Fibroblast of lung (primary cell): ENCODE data around the gene PGGHG.

Source experiments
- EZH2 ChIP-seq: IDR thresholded peaks from 2 replicates; pipeline ENCODE4 v1.5.1; 2012; ENCODE audit warnings: low read length, control low read depth, mild to moderate bottlenecking; ENCODE audit errors: missing control alignments
- TF ChIP-seq, protein P1 (sequence below), 2 donors: IDR thresholded peaks in 1 of 2; conservative IDR thresholded peaks in 1 of 2; 1 replicate in 1 of 2; 2 replicates in 1 of 2; pipeline ENCODE4 v1.5.1; 2011 to 2012; ENCODE audit warnings: low read length in 2 of 2, control low read depth in 1 of 2, inconsistent platforms in 1 of 2, low read depth in 1 of 2, mild to moderate bottlenecking in 1 of 2

DNA sequence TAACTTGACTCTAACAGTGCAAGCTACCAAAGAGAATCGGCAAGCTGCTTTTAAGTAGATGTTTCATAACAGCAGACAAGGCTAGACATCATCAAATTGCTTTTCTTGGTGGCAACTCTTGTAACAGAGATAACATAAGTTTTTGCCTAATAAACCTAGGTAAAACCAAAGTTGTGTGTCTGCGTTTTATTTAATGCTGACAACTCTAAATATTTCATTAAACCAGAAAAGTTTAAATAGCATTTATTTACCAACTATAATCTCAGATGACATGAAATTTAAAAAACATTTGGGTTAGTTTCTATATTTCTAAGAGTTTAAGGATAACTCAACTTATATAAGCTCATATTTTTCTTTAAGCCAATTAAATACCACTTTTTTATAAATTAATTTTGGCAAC, 51.0 kb downstream of the PGGHG start:
- no peak for TF ChIP-seq EZH2
- TF ChIP-seq, protein P1, sequence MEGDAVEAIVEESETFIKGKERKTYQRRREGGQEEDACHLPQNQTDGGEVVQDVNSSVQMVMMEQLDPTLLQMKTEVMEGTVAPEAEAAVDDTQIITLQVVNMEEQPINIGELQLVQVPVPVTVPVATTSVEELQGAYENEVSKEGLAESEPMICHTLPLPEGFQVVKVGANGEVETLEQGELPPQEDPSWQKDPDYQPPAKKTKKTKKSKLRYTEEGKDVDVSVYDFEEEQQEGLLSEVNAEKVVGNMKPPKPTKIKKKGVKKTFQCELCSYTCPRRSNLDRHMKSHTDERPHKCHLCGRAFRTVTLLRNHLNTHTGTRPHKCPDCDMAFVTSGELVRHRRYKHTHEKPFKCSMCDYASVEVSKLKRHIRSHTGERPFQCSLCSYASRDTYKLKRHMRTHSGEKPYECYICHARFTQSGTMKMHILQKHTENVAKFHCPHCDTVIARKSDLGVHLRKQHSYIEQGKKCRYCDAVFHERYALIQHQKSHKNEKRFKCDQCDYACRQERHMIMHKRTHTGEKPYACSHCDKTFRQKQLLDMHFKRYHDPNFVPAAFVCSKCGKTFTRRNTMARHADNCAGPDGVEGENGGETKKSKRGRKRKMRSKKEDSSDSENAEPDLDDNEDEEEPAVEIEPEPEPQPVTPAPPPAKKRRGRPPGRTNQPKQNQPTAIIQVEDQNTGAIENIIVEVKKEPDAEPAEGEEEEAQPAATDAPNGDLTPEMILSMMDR (conservative IDR thresholded peaks at IDR 0.05 in 1 of 2, IDR thresholded peaks at IDR 0.05 in 1 of 2; ENCODE audit: low read depth in 1 of 2, low read length in 2 of 2), result no peak
